TTC549 (cell line): ENCODE results near the gene VLDLR.
"Not testable (repeated sequence)": the region's sequence is repeated elsewhere in the genome, so short reads cannot be mapped to it uniquely, and the experiment has no call there.

Experiments
- FAIRE-seq: peaks from 2 replicates; lab custom pipeline; 2012; peaks lifted over from hg19 to GRCh38; lab: Jason Lieb, UNC

VLDLR gene

GRCh38 chr9:2664174-2665065, 42.8 kb downstream of the VLDLR start:
- no peak for FAIRE-seq

- FAIRE-seq = no peak
Measured at GRCh38 chr9:2666569-2666968, 45.0 kb downstream of the VLDLR start.

GRCh38 chr9:2673161-2673560, 51.6 kb downstream of the VLDLR start:
- no peak for FAIRE-seq

GRCh38 chr9:2674141-2674824, 52.7 kb downstream of the VLDLR start:
- FAIRE-seq = no peak

GRCh38 chr9:2675834-2676233, 54.2 kb downstream of the VLDLR start:
- no peak for FAIRE-seq

- FAIRE-seq = no peak
Measured at GRCh38 chr9:2676466-2676865, 54.9 kb downstream of the VLDLR start.

GRCh38 chr9:2677915-2678889, 56.6 kb downstream of the VLDLR start:
- FAIRE-seq = no peak

GRCh38 chr9:2679011-2679410, 57.4 kb downstream of the VLDLR start:
- FAIRE-seq = no peak

GRCh38 chr9:2681981-2682380, 60.4 kb downstream of the VLDLR start:
- FAIRE-seq = no peak

- no peak for FAIRE-seq
Measured at GRCh38 chr9:2686911-2687310, 65.3 kb downstream of the VLDLR start.

GRCh38 chr9:2688636-2689035, 67.0 kb downstream of the VLDLR start:
- FAIRE-seq = no peak

GRCh38 chr9:2691212-2691611, 69.6 kb downstream of the VLDLR start:
- FAIRE-seq = no peak

GRCh38 chr9:2691626-2692025, 70.0 kb downstream of the VLDLR start:
- no peak for FAIRE-seq

- FAIRE-seq = no peak
Measured at GRCh38 chr9:2693056-2693455, 71.5 kb downstream of the VLDLR start.

- FAIRE-seq = no peak
Measured at GRCh38 chr9:2697492-2697891, 75.9 kb downstream of the VLDLR start.

GRCh38 chr9:2700398-2700797, 78.8 kb downstream of the VLDLR start:
- FAIRE-seq = no peak

- FAIRE-seq = no peak
Measured at GRCh38 chr9:2700909-2701550, 79.4 kb downstream of the VLDLR start.

- FAIRE-seq = no peak
Measured at GRCh38 chr9:2704504-2704903, 82.9 kb downstream of the VLDLR start.

GRCh38 chr9:2707256-2707655, 85.7 kb downstream of the VLDLR start:
- FAIRE-seq = not testable (repeated sequence)
